ENCODE measurements around the gene ADCY2.

The ADCY2 gene

DNA sequence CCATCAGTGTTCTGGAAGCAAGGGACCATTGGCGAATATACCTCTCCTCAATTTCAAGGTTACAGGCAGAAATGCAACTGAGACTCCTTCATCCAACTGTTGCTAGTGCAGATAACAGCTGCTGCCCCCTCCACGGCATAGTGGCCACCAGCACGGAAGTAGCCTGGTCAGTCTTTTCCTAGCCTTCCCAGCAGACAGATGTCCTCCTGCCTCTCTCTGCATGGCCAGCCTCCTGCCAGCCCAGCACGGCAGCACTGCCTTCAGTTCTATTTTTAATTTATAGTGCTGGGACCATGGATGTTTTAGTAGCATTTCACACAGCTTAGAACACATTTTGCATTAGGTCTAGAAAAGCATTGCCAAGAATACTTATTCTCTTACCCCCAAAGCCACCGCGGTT lies 266.4 kb downstream of the ADCY2 start:
- no peaks in the 10 kb centered on the region for H3K4me1 ChIP-seq (ENCODE audit: control insufficient read depth, insufficient read depth, low read length)
- H3K36me3 ChIP-seq (ENCODE audit: control insufficient read depth in 2 of 2, insufficient read depth in 1 of 2, low read length in 2 of 2): no peaks in the 10 kb centered on the region
- H3K4me3 ChIP-seq (ENCODE audit: low read depth, low read length): no peak overlapping the region
- TF ChIP-seq, protein P1, sequence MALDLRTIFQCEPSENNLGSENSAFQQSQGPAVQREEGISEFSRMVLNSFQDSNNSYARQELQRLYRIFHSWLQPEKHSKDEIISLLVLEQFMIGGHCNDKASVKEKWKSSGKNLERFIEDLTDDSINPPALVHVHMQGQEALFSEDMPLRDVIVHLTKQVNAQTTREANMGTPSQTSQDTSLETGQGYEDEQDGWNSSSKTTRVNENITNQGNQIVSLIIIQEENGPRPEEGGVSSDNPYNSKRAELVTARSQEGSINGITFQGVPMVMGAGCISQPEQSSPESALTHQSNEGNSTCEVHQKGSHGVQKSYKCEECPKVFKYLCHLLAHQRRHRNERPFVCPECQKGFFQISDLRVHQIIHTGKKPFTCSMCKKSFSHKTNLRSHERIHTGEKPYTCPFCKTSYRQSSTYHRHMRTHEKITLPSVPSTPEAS (tag by site-specific recombination; IDR thresholded peaks at IDR 0.05): no peak
- TF ChIP-seq ZNF792 (tag by site-specific recombination; IDR thresholded peaks at IDR 0.05) (no peak), SP7 (tag by site-specific recombination; IDR thresholded peaks at IDR 0.05) (no peak), ZNF629 (tag by site-specific recombination; IDR thresholded peaks at IDR 0.05) (no peak), AEBP2 (tag by site-specific recombination; IDR thresholded peaks at IDR 0.05; ENCODE audit: borderline replicate concordance) (no peak), KLF10 (tag by site-specific recombination; IDR thresholded peaks at IDR 0.05) (no peak)
- POLR2A ChIA-PET: no interaction called here
- no peak overlapping the region for H3K27ac ChIP-seq (ENCODE audit: extremely low read depth, low read depth, low read length)
- H3K9me3 ChIP-seq (ENCODE audit: control insufficient read depth, insufficient read depth, low read depth, low read length): no peaks in the 10 kb centered on the region
- CTCF ChIA-PET: no interaction called here

GRCh38 chr5:7663808-7664207 lies 267.9 kb downstream of the ADCY2 start:
- ChIA-PET CTCF (interaction anchor here (0.6 kb wide), 1 partner anchor 12 kb away, joined by 3 read pairs; no protein-coding TSS in a partner anchor), POLR2A (no interaction called here)
- Histone ChIP-seq H3K27ac (ENCODE audit: extremely low read depth, low read depth, low read length) (no peak overlapping the region), H3K9me3 (ENCODE audit: control insufficient read depth, insufficient read depth, low read depth, low read length) (no peaks in the 10 kb centered on the region), H3K36me3 (ENCODE audit: control insufficient read depth in 2 of 2, insufficient read depth in 1 of 2, low read length in 2 of 2) (no peaks in the 10 kb centered on the region), H3K4me1 (ENCODE audit: control insufficient read depth, insufficient read depth, low read length) (no peaks in the 10 kb centered on the region), H3K4me3 (ENCODE audit: low read depth, low read length) (no peak overlapping the region)
- TF ChIP-seq SP2 (tag by site-specific recombination; IDR thresholded peaks at IDR 0.05) (no peak), ZNF792 (tag by site-specific recombination; IDR thresholded peaks at IDR 0.05) (no peak), ZNF404 (tag by site-specific recombination; IDR thresholded peaks at IDR 0.05) (no peak), FEZF1 (tag by site-specific recombination; IDR thresholded peaks at IDR 0.05) (no peak)
- TF ChIP-seq, protein P2, sequence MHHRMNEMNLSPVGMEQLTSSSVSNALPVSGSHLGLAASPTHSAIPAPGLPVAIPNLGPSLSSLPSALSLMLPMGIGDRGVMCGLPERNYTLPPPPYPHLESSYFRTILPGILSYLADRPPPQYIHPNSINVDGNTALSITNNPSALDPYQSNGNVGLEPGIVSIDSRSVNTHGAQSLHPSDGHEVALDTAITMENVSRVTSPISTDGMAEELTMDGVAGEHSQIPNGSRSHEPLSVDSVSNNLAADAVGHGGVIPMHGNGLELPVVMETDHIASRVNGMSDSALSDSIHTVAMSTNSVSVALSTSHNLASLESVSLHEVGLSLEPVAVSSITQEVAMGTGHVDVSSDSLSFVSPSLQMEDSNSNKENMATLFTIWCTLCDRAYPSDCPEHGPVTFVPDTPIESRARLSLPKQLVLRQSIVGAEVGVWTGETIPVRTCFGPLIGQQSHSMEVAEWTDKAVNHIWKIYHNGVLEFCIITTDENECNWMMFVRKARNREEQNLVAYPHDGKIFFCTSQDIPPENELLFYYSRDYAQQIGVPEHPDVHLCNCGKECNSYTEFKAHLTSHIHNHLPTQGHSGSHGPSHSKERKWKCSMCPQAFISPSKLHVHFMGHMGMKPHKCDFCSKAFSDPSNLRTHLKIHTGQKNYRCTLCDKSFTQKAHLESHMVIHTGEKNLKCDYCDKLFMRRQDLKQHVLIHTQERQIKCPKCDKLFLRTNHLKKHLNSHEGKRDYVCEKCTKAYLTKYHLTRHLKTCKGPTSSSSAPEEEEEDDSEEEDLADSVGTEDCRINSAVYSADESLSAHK (tag by site-specific recombination; IDR thresholded peaks at IDR 0.05): no peak

DNA sequence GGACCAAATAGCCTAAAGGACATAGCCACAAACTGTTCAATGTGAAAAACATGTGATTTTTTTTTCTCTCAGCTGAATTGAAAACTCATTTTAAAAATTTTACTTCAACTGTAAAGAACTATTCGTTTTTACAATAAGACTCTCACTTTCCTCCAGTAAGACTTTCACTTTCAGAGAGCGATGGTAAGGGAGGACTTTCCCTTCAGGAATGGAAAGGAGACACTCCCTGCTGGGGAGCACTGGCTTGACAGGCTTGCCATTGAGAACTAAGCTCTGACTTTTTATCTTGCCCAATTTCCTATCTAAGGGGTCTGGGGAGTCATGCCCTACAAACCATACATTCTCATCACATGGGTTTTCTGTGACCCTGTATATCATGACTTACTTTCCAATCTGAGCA lies 268.3 kb downstream of the ADCY2 start:
- POLR2A ChIA-PET: no interaction called here

More for the DNA sequence above, 268.3 kb downstream of the ADCY2 start:
- Histone ChIP-seq H3K36me3 (ENCODE audit: control insufficient read depth in 2 of 2, insufficient read depth in 1 of 2, low read length in 2 of 2) (no peaks in the 10 kb centered on the region), H3K27ac (ENCODE audit: extremely low read depth, low read depth, low read length) (no peak overlapping the region), H3K4me1 (ENCODE audit: control insufficient read depth, insufficient read depth, low read length) (no peaks in the 10 kb centered on the region), H3K9me3 (ENCODE audit: control insufficient read depth, insufficient read depth, low read depth, low read length) (no peaks in the 10 kb centered on the region), H3K4me3 (ENCODE audit: low read depth, low read length) (no peak overlapping the region)
- TF ChIP-seq, protein P3, sequence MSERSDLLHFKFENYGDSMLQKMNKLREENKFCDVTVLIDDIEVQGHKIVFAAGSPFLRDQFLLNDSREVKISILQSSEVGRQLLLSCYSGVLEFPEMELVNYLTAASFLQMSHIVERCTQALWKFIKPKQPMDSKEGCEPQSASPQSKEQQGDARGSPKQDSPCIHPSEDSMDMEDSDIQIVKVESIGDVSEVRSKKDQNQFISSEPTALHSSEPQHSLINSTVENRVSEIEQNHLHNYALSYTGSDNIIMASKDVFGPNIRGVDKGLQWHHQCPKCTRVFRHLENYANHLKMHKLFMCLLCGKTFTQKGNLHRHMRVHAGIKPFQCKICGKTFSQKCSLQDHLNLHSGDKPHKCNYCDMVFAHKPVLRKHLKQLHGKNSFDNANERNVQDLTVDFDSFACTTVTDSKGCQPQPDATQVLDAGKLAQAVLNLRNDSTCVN (tag by site-specific recombination; optimal IDR thresholded peaks at IDR 0.05): no peak
- peak; percentile 83 for TF ChIP-seq PRDM1 (tag by site-specific recombination; IDR thresholded peaks at IDR 0.05)
- CTCF ChIA-PET: interaction anchor here (0.6 kb wide), 1 partner anchor 12 kb away, joined by 3 read pairs; no protein-coding TSS in a partner anchor

Data from HEK293 (cell line).